GM18520 (cell line): ENCODE results near the gene SRXN1.
"Not testable (repeated sequence)": the region's sequence is repeated elsewhere in the genome, so short reads cannot be mapped to it uniquely, and the experiment has no call there.

ENCODE experiments used
- ATAC-seq: cut with Tn5 transposase; IDR thresholded peaks from one replicate; pipeline ENCODE4 v1.9.1; 2021; ENCODE audit not compliant: unreplicated experiment

SRXN1 gene

DNA sequence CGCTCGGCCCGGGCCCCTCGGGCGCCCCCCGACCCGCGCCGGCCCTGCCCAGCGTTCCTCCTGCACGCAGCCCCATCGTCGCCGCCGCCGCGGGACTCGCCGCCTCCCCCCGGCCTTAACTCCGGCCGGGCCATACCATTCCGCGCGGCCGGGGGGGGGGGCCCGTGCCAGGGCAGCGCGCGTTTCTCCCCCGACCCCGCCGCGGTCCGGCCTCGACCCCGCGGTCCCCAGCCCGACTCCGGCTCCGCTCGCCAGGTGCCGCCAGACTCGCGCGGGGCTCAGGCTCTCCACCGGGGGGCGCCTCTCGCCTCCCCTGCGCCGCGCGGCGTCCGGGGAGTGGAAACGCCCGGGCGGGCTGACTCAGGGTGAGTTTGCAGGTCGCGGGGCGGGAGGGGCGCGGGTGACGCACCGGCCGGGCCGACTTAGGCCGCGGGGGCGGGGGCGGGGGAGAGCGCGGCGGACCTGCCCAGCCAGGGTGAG lies at the start of gene SRXN1:
TSS of gene SRXN1 (minus strand) at position 91 of the 480 bp plus-strand sequence. CDS start at position 76, 15 bp downstream.
- peak; percentile 72 for ATAC-seq

DNA sequence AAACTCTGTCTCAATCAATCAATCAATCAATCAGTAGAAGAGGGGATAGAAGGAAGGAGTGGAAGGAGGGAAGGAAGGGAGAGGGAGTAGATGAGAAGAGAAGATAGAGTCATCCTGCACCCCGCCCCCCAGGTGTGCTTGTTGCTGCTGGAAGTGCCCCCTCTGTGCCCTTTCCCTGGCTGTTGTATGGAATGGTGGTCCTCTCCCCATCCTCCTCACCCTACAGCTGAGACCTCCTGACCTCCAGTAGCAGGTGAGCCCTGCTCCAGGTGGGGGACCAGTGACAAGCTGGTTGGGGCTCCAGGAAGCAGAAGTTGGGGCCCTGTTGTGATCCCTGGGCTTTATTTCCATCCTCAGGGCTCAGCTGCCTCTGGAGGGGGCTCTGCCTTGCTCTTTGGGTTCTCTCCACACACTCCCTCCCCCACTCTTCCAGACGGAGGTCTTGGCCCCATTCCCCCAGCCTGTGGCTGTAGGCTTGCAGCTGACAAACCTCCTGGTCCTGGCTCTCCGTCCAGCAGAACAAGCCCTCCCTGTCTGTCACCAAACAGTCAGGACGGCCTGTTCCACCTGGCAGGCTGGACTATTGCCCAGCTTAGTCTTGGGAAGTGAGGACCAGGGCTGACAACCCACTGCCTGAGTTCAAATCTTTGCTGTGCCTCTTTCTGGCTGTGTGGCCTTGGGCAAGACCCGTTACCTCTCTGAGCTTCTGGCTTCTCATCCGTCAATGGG lies 48.6 kb upstream of the SRXN1 start:
- ATAC-seq: no peak

- no peak for ATAC-seq
These were observed 46.9 kb upstream of the SRXN1 start for GRCh38 chr20:699811-700338.

DNA sequence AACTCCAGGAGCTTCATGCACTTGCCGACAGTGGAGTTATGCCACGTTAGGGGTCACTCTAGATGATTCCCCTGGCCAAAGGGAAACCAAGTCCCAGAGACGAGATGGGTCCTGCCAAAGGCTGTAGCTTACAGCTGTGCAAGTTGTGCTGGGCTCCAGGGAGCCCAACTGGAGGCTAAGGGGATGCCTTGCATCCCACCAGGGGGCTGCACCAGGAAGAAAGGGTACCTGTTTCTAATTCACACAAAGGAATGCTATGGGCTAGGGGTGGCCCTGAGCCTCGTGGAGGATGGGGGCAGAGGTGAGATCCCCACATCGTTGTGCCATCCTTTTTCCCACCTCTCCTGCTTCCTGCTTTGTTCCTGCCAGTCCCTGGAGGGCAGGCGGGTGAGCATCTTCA lies 46.3 kb upstream of the SRXN1 start:
- no peak for ATAC-seq

- no peak for ATAC-seq
These were observed 45.3 kb upstream of the SRXN1 start for GRCh38 chr20:698276-698675.

DNA sequence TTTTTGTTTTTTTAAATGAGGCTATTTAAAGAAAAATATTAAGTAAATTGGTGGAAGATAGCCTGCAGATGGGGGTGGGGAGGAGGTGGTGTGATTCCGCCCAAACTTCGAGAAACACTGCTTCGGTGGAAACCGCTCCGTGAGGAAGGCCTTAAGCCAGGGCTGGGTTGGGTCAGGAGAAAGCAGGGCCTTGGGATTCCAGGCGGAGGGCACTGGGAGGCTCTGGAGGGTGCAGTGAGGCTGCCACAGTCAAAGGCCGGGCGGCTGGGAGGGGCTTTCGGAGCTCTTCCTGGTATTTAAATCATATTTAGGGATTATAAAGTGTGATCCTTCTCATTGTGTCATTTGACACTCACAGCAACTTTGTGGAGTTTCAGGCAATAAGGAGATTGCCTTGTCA lies 44.8 kb upstream of the SRXN1 start:
- no peak for ATAC-seq

DNA sequence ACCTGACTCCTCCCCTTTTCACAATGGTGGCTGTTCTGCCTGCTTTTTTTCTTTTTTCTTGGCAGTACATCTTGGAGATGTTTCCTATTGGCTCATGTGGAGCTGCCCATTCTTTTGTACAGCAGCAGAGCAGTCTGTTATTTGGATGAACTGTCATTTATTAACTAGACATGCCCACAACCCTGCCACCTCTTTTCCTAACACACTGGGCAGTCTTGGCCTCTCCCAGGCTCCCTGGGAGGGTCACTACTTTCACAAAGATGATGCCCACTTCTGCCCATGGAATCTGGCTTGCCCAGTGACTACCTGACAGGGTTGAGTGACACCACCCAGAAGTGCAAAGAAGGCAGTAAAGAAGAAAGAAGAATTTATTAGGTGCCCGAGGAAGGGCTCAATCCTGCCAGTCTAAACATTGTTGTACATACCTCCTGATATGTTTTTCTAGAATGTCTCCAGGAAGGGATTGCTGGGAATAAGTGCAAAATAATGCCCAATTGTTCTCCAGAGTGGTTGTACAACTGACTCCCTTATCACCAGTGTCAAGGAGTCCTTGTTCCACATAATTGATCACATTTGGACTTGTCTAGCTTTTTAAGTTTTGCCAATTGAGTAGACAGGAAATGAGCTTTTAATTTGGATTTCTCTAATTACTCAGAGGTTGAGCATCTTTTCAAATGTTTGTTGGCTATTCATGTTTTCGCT lies 42.3 kb upstream of the SRXN1 start:
- ATAC-seq: no peak

DNA sequence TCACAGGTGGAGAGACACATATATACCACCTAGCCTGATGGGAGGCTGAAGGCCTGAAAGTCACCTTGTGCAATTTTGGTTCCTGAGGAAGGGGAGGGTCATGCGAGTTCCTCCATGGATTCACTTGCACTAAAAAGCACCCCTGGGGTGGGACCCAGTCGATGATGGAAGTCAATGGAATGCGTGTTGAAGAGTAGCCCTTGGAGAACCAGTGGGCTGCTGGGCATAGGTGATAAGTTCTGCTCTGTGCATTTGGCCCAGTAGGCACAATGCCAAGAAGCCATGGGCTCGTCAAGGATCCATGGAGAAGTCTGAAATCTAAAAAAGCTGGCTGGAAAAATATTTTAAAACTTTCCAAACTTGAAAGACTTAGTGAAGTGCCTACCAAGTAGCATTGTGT lies 41.5 kb upstream of the SRXN1 start:
- ATAC-seq: no peak

DNA sequence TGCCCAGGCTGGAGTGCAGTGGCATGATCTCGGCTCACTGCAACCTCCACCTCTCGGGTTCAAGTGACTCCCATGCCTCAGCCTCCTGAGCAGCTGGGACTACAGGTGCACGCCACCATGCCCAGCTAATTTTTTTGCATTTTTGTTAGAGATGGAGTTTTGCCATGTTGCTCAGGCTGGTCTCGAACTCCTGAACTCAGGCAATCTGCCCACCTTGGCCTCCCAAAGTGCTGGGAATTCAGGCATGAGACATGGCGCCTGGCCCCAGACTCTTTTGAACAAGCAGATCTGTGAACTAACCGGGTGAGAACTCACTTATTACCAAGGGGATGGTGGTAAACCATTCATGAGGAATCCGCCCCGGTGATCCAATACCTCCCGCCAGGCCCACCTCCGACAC lies 40.8 kb upstream of the SRXN1 start:
- ATAC-seq: not testable (repeated sequence)

GRCh38 chr20:692044-692443 lies 39.0 kb upstream of the SRXN1 start:
- ATAC-seq: no peak

- no peak for ATAC-seq
These were observed 36.9 kb upstream of the SRXN1 start for GRCh38 chr20:689947-690346.

- ATAC-seq: no peak
These were observed 36.3 kb upstream of the SRXN1 start for GRCh38 chr20:689348-689747.

GRCh38 chr20:688809-689212 lies 35.8 kb upstream of the SRXN1 start:
- ATAC-seq: no peak

DNA sequence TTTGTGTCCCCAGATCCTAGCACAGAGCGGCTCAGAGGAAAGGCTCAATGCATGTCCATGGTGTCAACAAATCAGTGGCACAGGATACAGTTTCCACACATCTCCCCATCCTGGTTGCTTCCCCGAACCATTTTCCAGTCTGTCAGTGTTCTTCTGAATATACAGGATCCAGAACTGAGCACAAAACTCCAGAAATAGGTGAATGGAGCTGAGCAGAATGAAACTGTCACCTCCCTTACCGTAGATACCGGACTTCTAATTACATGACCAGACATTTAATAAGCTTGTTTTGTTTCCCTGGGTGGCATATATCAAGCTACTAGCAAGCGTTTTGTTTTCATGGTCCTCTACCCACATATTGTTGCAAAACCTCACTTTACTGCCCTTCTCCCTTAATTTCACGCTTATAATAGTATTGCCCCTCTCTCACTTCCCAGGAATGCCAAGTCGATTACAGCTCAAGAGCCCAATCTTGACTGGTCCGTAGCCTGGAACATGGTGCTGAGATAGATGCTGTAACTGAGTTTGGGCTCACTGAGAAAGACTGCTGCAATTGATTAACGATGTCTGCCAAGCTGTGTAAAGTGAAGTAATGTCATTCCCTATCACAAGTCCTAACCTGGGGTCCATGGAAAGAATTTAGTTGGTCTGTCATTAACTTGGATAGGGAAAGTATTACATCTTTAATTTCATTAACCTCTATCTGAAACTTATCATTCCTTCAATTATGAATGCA lies 34.6 kb upstream of the SRXN1 start:
- no peak for ATAC-seq

DNA sequence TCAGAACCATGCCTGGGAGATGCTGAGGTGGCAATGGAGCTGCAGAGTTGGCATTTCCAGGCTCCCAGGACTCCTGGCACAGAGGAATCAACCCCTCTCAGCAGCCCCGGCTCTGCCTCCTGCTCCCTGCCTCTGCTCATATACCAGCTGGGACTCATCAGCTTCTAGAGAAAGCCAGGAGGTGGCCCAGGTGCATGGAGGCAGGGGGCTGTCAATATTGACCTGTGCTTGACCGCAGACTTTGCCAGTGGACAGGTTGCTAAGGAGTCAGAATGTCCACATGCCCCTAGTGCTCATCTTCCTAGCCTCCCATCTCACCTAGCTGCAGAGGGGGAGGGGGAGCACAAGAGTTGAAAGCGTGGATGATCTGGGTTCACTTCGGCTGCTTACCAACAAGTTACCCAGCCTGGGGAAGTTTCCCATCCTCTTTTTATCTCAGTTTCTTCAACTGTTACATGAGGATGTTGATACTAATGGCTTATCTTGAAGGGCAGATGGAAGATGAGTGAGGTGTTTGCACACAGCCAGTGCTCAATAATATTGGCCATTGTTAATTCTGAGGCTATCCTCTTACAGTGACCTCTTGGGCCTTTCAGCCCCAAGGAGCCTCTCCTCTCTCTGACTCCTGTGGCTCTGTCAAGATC lies 31.8 kb upstream of the SRXN1 start:
- no peak for ATAC-seq

- ATAC-seq: no peak
These were observed 29.1 kb upstream of the SRXN1 start for GRCh38 chr20:682123-682522.

GRCh38 chr20:680638-681187 lies 27.7 kb upstream of the SRXN1 start:
- no peak for ATAC-seq

- ATAC-seq: no peak
These were observed 25.0 kb upstream of the SRXN1 start for GRCh38 chr20:677957-678356.

- no peak for ATAC-seq
These were observed 24.0 kb upstream of the SRXN1 start for GRCh38 chr20:676967-677366.

DNA sequence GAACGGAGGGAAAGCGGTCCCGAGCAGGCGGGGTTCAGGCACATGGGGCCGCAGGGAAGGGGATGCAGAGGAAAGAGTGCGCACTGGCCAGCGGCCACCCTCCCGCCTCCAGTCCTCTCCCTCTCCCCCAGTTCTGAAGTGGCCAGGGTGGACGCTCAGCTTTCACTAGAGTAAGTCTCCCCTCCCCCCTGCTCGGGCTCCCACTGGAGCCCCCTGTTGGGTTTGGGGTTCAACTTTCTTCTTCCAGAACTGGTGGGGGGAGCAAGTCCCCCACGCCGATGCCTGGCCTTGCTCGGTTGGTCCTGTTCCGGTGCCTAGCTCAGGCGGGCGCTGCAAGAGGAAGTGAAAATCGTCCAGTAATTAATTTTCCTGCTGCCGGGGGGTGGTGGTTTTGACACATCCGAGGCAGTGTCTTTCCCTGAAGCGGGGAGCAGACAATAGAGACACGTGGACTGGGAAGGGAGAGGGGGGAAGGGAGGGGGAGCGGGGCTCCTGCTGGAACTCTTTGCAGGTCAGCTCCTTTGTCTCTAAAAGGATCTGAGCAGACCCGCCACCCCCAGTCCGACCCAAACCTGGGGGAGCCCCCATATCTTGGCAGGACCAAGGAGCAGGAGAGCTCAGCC lies 23.4 kb upstream of the SRXN1 start:
- no peak for ATAC-seq
